GM03348 (cell line): ENCODE measurements around the gene SPATA32.

ENCODE experiments used
- DNase-seq: peaks from one replicate; pipeline ENCODE4 v3.0.0; 2012; ENCODE audit warnings: low spot score

The SPATA32 gene

GRCh38 chr17:45293413-45294211, 31.7 kb upstream of the SPATA32 start:
- peak; percentile 85 for DNase-seq

- no peak for DNase-seq
Observed at GRCh38 chr17:45292696-45293412, 31.0 kb upstream of the SPATA32 start.

- no peak for DNase-seq
Observed at GRCh38 chr17:45291171-45291805, 29.4 kb upstream of the SPATA32 start.

GRCh38 chr17:45290269-45290765, 28.4 kb upstream of the SPATA32 start:
- DNase-seq: no peak

GRCh38 chr17:45289301-45290268, 27.7 kb upstream of the SPATA32 start:
- DNase-seq: no peak

- DNase-seq: no peak
Observed at GRCh38 chr17:45288825-45289224, 26.9 kb upstream of the SPATA32 start.

GRCh38 chr17:45287526-45288500, 25.9 kb upstream of the SPATA32 start:
- DNase-seq: no peak

GRCh38 chr17:45286286-45286685, 24.4 kb upstream of the SPATA32 start:
- no peak for DNase-seq

GRCh38 chr17:45284176-45285140, 22.6 kb upstream of the SPATA32 start:
- no peak for DNase-seq

GRCh38 chr17:45283711-45284110, 21.8 kb upstream of the SPATA32 start:
- DNase-seq: no peak

GRCh38 chr17:45282683-45283644, 21.1 kb upstream of the SPATA32 start:
- no peak for DNase-seq

- no peak for DNase-seq
Observed at GRCh38 chr17:45279898-45280297, 18.0 kb upstream of the SPATA32 start.

GRCh38 chr17:45277992-45278391, 16.1 kb upstream of the SPATA32 start:
- DNase-seq: no peak

GRCh38 chr17:45277216-45277849, 15.4 kb upstream of the SPATA32 start:
- peak; percentile 83 for DNase-seq

GRCh38 chr17:45276031-45276430, 14.1 kb upstream of the SPATA32 start:
- no peak for DNase-seq

GRCh38 chr17:45274033-45274432, 12.1 kb upstream of the SPATA32 start:
- DNase-seq: no peak

GRCh38 chr17:45273551-45273957, 11.7 kb upstream of the SPATA32 start:
- DNase-seq: no peak
